Immature natural killer cell (primary cell): ENCODE results near the gene FAP. TPM values are rescaled to one million over a fixed set of nuclear protein-coding genes. Genes with fewer than 3 reads are reported as not detected.

Source experiments
- DNase-seq, 3 donors: peaks; one replicate each; pipeline ENCODE4 v3.0.0; 2022; ENCODE audit warnings: mixed read lengths in 1 of 3
- H3K27ac Mint-ChIP-seq, 6 donors: one replicate each; pipeline ENCODE4 v1.8.0; 2020; ENCODE audit warnings: mixed read lengths in 6 of 6, mild to moderate bottlenecking in 5 of 6, inconsistent platforms in 4 of 6, moderate library complexity in 3 of 6
- H3K27me3 Mint-ChIP-seq, 3 donors: one replicate each; pipeline ENCODE4 v1.8.0; 2020 to 2021; ENCODE audit warnings: low read depth in 3 of 3, mild to moderate bottlenecking in 3 of 3, mixed read lengths in 3 of 3, moderate library complexity in 3 of 3, inconsistent platforms in 1 of 3
- H3K36me3 Mint-ChIP-seq, 3 donors: one replicate each; pipeline ENCODE4 v1.8.0; 2020; ENCODE audit warnings: mixed read lengths in 3 of 3, inconsistent platforms in 2 of 3, mild to moderate bottlenecking in 2 of 3
- H3K4me1 Mint-ChIP-seq, 2 donors: one replicate each; pipeline ENCODE4 v1.8.0; 2020; ENCODE audit warnings: inconsistent platforms in 2 of 2, mild to moderate bottlenecking in 2 of 2, mixed read lengths in 2 of 2, moderate library complexity in 1 of 2
- H3K4me3 Mint-ChIP-seq, 5 donors: one replicate each; pipeline ENCODE4 v1.8.0; 2020; ENCODE audit warnings: mild to moderate bottlenecking in 5 of 5, mixed read lengths in 5 of 5, inconsistent platforms in 3 of 5, moderate library complexity in 3 of 5
- H3K9me3 Mint-ChIP-seq, 6 donors: one replicate each; pipeline ENCODE4 v1.8.0; 2020; ENCODE audit warnings: mild to moderate bottlenecking in 6 of 6, mixed read lengths in 6 of 6, inconsistent platforms in 4 of 6, moderate library complexity in 3 of 6
- polyA plus RNA-seq, 3 donors: library from polyadenylated mRNA; unstranded; fragments of 300-500 nt; fragmentation: Illumina TruSeq; gene quantifications; one replicate each; pipeline ENCODE4 v1.2.3, GENCODE V29; 2021

The FAP gene
- polyA plus RNA-seq, 3 donors from 2014 or later, result not detected

DNA sequence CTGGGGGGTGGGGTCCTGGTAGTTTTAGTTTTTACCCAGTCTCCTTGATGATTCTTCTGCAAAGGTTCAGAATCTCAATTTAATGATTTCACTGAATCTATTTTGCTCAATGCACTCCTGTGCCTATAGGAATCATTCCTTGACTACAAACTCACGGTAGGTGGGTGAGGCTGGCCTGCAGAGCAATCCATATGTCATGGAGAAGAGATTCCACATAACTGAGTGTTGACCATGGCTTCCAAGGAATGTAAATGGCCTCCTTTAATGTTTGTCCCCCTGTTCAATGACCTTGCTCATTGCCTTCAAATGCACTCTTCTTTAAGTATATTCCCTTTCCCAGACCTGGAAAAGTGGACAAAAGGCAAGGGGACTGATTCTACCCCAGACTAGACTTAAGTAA is 12.5 kb downstream of the FAP start:
- Mint-ChIP-seq H3K27me3 (peaks cover 4 to 7% (median 5%) of the 10 kb centered on the region in 3 donors), H3K36me3 (no peaks in the 10 kb centered on the region), H3K27ac (no peak overlapping the region), H3K4me3 (no peak overlapping the region), H3K4me1 (no peaks in the 10 kb centered on the region), H3K9me3 (no peaks in the 10 kb centered on the region)
- DNase-seq, result no peak

DNA sequence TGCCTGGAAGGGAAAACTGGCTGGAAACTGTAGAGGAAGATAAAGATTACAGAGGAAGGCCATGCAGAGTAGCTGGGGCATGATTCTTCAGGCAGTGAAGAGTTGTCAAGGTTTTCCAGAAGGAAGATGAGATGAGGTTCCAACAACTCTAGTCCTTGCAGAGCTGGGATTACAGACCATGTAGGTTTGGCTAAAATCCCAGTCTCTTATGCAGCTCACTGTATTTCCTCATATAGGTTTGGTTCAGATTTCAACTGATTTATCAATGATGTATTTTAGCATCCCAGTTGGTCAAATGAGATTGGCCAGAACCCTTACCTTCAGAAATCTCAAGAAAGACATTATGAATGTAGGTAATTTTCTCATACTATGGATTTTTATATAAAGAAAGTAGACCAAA is 16.4 kb downstream of the FAP start:
- H3K9me3 Mint-ChIP-seq, result no peaks in the 10 kb centered on the region
- no peak overlapping the region for H3K27ac Mint-ChIP-seq
- no peaks in the 10 kb centered on the region for H3K36me3 Mint-ChIP-seq
- no peak for DNase-seq
- no peaks in the 10 kb centered on the region for H3K4me1 Mint-ChIP-seq
- H3K27me3 Mint-ChIP-seq, result peaks cover 2 to 6% (median 5%) of the 10 kb centered on the region in 3 donors
- no peak overlapping the region for H3K4me3 Mint-ChIP-seq

GRCh38 chr2:162221064-162221463 is 22.2 kb downstream of the FAP start:
- Mint-ChIP-seq H3K27ac (no peak overlapping the region), H3K27me3 (peaks cover 2 to 7% (median 3%) of the 10 kb centered on the region in 3 donors), H3K4me1 (no peaks in the 10 kb centered on the region), H3K9me3 (no peaks in the 10 kb centered on the region), H3K36me3 (no peaks in the 10 kb centered on the region), H3K4me3 (no peak overlapping the region)
- peak; percentile 30 to 54 (median 38) for DNase-seq

DNA sequence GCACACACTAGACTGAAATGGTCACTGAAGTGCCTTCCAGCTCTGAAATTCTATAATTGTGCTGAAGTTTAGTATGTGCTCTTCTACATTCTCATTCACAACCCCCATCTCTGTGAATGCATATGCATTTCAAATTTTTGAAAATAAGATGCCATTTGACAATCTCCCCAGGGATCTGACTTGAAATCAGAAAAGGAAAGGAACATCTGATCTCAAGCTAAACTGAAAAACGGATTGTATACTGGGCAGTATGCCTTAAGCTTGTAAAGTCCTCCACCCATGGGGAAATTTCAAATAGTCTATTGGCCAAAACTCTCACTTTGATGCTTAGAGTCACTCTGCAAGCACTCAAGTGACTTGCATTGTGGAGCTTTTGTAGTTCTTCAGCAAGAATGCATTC is 22.9 kb downstream of the FAP start:
- no peak overlapping the region for H3K27ac Mint-ChIP-seq
- H3K27me3 Mint-ChIP-seq, result peaks cover 2 to 7% (median 3%) of the 10 kb centered on the region in 3 donors
- no peaks in the 10 kb centered on the region for H3K4me1 Mint-ChIP-seq
- H3K36me3 Mint-ChIP-seq, result no peaks in the 10 kb centered on the region
- no peak for DNase-seq
- no peaks in the 10 kb centered on the region for H3K9me3 Mint-ChIP-seq
- H3K4me3 Mint-ChIP-seq, result no peak overlapping the region

DNA sequence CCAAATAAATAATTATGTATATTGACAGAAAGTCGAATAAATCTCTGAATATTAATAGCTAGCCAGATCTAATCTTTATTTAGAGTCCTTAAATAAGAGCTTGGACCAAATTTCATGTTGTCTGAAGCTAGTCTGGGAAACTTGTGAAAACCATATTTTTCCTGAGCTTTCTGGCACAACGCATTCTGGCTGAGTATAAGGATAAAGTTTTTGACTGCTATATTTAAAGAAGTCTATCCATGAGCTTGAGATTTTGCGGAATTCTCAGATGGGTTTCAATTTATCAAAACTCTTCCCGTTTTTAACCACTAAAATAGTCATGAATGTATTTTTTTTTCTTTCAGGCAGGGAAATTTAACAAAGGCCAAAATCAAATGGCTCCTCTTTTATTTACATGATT is 23.8 kb downstream of the FAP start:
- no peak for DNase-seq
- Mint-ChIP-seq H3K9me3 (no peaks in the 10 kb centered on the region), H3K4me1 (no peaks in the 10 kb centered on the region), H3K4me3 (no peak overlapping the region), H3K36me3 (no peaks in the 10 kb centered on the region), H3K27ac (no peak overlapping the region), H3K27me3 (peaks cover 2 to 7% (median 3%) of the 10 kb centered on the region in 3 donors)

GRCh38 chr2:162217598-162217997 is 25.6 kb downstream of the FAP start:
- H3K4me1 Mint-ChIP-seq, result no peaks in the 10 kb centered on the region
- H3K27ac Mint-ChIP-seq, result no peak overlapping the region
- DNase-seq, result no peak
- H3K36me3 Mint-ChIP-seq, result no peaks in the 10 kb centered on the region
- H3K9me3 Mint-ChIP-seq, result no peaks in the 10 kb centered on the region
- H3K4me3 Mint-ChIP-seq, result no peak overlapping the region
- H3K27me3 Mint-ChIP-seq, result peaks cover 3 to 7% (median 4%) of the 10 kb centered on the region in 3 donors

DNA sequence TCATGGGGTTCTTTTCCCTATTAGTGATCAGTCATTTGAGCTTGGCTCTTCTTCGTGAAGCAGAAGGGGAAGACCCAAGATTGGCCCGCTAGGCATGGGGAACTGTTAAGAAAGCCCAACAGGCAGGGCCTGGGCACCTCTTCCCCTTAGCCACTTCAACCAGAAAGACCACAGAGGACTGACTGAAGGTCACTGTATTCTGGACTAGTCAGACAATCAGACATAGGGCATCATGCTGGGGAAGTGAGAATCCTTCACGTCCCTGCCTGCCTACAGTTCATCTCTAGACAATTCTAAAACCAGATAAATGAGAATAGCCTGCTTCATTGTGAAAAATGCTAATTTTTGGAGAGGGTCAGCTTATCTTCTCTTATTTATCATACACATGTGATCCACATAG is 28.1 kb downstream of the FAP start:
- Mint-ChIP-seq H3K9me3 (no peaks in the 10 kb centered on the region), H3K4me3 (no peak overlapping the region), H3K27me3 (peaks cover 0 to 3% (median 2%) of the 10 kb centered on the region in 3 donors), H3K36me3 (no peaks in the 10 kb centered on the region), H3K27ac (no peak overlapping the region), H3K4me1 (no peaks in the 10 kb centered on the region)
- DNase-seq, result no peak

GRCh38 chr2:162212366-162212765 is 30.9 kb downstream of the FAP start:
- no peaks in the 10 kb centered on the region for H3K36me3 Mint-ChIP-seq

DNA sequence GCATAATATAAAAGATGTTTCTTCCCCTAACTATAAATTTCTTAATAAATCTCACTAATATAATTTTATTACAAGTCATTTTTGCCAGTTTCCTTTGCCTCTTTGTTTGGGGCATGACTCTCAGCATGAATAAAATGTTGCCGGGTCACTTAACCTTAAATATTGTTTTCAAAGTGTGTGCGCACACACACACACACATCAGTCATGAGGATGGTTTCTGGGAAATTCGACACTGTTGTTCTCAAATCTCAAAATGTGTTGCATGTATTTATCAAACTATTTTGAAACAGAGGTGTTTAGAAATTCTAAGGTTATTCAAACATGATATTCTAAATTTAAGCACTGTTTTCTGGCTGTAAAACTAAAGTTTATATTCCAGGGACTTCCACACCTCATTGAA is 31.5 kb downstream of the FAP start:
- H3K27ac Mint-ChIP-seq, result no peak overlapping the region
- no peaks in the 10 kb centered on the region for H3K4me1 Mint-ChIP-seq
- H3K4me3 Mint-ChIP-seq, result no peak overlapping the region
- H3K9me3 Mint-ChIP-seq, result no peaks in the 10 kb centered on the region
- H3K27me3 Mint-ChIP-seq, result peaks cover 0 to 3% (median 2%) of the 10 kb centered on the region in 3 donors
- H3K36me3 Mint-ChIP-seq, result no peaks in the 10 kb centered on the region
- DNase-seq, result no peak

More at GRCh38 chr2:162212366-162212765, 30.9 kb downstream of the FAP start:
- Mint-ChIP-seq H3K4me1 (no peaks in the 10 kb centered on the region), H3K27ac (no peak overlapping the region), H3K9me3 (no peaks in the 10 kb centered on the region), H3K4me3 (no peak overlapping the region), H3K27me3 (peaks cover 0 to 3% (median 2%) of the 10 kb centered on the region in 3 donors)
- no peak for DNase-seq

DNA sequence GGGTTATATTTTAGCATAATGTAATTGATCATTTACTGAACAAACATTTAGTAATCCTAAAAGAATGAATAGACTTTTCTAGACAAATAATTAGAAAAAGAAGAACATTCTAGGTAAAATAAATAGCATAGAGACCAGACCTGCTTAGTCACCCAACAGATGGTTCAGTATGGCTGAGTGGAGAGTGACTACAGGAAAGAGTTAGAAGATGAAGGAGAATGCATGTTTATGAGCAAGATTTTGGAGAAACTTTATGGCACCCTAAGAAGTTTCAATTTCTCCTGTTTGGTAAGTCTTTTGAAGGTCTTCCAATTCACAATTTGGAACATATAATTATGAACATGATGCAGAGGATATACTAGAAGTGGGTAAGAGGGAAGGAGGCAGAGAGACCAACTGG is 32.9 kb downstream of the FAP start:
- Mint-ChIP-seq H3K4me3 (no peak overlapping the region), H3K9me3 (no peaks in the 10 kb centered on the region), H3K27ac (no peak overlapping the region), H3K27me3 (peaks cover 0 to 3% (median 2%) of the 10 kb centered on the region in 3 donors), H3K4me1 (no peaks in the 10 kb centered on the region), H3K36me3 (no peaks in the 10 kb centered on the region)
- DNase-seq, result no peak

DNA sequence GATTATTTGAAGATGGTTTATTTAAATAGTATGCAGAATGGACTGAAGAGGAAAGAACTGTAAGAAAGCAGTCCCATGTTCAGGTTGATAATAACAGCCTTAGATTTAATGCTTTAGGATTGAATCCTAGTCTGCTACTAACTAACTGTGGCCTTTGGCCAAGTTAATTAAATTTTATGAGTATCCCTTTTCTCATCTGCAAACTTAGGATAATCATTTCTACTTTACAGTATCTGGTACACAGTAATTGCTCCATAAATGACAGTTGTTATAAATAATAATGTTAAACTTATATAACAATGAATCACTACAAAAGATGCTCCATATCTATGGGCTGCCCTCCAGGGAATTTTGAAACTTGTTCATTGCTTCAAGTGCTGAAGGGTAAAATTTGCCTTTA is 41.0 kb downstream of the FAP start:
- H3K4me3 Mint-ChIP-seq, result no peak overlapping the region
- H3K36me3 Mint-ChIP-seq, result no peaks in the 10 kb centered on the region
- DNase-seq, result no peak
- H3K27ac Mint-ChIP-seq, result no peak overlapping the region
- no peaks in the 10 kb centered on the region for H3K4me1 Mint-ChIP-seq
- peaks cover 0 to 9% (median 5%) of the 10 kb centered on the region in 3 donors for H3K27me3 Mint-ChIP-seq
- H3K9me3 Mint-ChIP-seq, result peaks cover 0 to 2% (median 0%) of the 10 kb centered on the region in 6 donors

- H3K4me1 Mint-ChIP-seq, result no peaks in the 10 kb centered on the region
- H3K27ac Mint-ChIP-seq, result no peak overlapping the region
- no peak overlapping the region for H3K4me3 Mint-ChIP-seq
- peaks cover 0 to 9% (median 5%) of the 10 kb centered on the region in 3 donors for H3K27me3 Mint-ChIP-seq
- H3K9me3 Mint-ChIP-seq, result peaks cover 0 to 2% (median 0%) of the 10 kb centered on the region in 6 donors
- no peak for DNase-seq
- no peaks in the 10 kb centered on the region for H3K36me3 Mint-ChIP-seq
Observed at GRCh38 chr2:162200636-162201035, 42.6 kb downstream of the FAP start.

DNA sequence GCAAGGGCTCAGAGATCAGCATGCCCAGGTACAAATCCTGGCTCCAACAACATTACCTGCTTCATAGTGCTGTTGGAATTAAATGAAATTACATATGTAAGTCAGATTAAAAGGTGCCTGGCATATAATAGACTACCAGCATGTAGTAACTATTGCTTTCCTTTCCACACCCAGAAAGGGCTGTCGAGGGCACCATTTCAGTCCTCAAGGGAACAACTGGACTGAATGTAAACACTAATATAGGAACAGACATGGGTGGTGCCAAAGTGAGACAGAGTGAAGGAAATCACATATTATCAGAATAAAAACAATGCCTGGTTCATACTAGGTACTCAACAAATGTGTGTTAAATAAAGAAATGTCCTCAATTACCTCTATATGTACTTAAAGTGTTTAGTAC is 43.3 kb downstream of the FAP start:
- no peak for DNase-seq
- Mint-ChIP-seq H3K9me3 (peaks cover 0 to 2% (median 0%) of the 10 kb centered on the region in 6 donors), H3K4me1 (no peaks in the 10 kb centered on the region), H3K36me3 (no peaks in the 10 kb centered on the region), H3K27ac (no peak overlapping the region), H3K27me3 (peaks cover 0 to 14% (median 5%) of the 10 kb centered on the region in 3 donors), H3K4me3 (no peak overlapping the region)

DNA sequence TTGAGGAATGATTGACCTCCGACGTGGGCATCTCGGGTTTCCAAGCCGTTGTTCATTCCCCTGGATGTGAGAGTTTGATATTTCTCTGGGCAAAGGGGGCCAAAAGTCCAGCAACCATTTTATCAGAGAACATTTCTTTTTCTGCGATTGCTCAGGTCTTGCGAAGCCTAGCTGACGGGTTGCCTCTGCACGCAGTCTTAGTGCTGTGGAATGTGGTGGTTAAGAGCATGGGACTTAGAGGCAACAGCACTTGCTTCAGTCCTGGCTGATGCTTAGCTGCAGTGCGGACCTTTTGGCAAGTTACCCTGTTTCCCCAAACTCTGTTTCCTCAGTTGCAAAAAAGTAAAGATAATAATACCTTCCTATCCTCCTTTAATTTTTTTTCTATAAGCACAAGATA is 45.0 kb downstream of the FAP start:
- H3K27me3 Mint-ChIP-seq, result peaks cover 0 to 19% (median 5%) of the 10 kb centered on the region in 3 donors
- H3K9me3 Mint-ChIP-seq, result no peaks in the 10 kb centered on the region
- DNase-seq, result no peak
- no peaks in the 10 kb centered on the region for H3K36me3 Mint-ChIP-seq
- no peak overlapping the region for H3K27ac Mint-ChIP-seq
- H3K4me3 Mint-ChIP-seq, result no peak overlapping the region
- no peaks in the 10 kb centered on the region for H3K4me1 Mint-ChIP-seq

GRCh38 chr2:162197069-162197825 is 46.0 kb downstream of the FAP start:
- no peaks in the 10 kb centered on the region for H3K36me3 Mint-ChIP-seq
- no peaks in the 10 kb centered on the region for H3K4me1 Mint-ChIP-seq
- peaks cover 3 to 19% (median 11%) of the 10 kb centered on the region in 3 donors for H3K27me3 Mint-ChIP-seq
- H3K4me3 Mint-ChIP-seq, result no peak overlapping the region
- no peak overlapping the region for H3K27ac Mint-ChIP-seq
- DNase-seq, result no peak
- H3K9me3 Mint-ChIP-seq, result no peaks in the 10 kb centered on the region
